ENCODE measurements around the gene PPM1K. TPM values are rescaled to one million over a fixed set of nuclear protein-coding genes. Genes with fewer than 3 reads are reported as not detected.

PPM1K gene
- total and polyA plus RNA-seq, 2 donors (not counting 3 experiments of a cell fraction or from before 2014, with no cell fraction given) = 4.0 to 8.6 TPM

- TF ChIP-seq, protein P1, sequence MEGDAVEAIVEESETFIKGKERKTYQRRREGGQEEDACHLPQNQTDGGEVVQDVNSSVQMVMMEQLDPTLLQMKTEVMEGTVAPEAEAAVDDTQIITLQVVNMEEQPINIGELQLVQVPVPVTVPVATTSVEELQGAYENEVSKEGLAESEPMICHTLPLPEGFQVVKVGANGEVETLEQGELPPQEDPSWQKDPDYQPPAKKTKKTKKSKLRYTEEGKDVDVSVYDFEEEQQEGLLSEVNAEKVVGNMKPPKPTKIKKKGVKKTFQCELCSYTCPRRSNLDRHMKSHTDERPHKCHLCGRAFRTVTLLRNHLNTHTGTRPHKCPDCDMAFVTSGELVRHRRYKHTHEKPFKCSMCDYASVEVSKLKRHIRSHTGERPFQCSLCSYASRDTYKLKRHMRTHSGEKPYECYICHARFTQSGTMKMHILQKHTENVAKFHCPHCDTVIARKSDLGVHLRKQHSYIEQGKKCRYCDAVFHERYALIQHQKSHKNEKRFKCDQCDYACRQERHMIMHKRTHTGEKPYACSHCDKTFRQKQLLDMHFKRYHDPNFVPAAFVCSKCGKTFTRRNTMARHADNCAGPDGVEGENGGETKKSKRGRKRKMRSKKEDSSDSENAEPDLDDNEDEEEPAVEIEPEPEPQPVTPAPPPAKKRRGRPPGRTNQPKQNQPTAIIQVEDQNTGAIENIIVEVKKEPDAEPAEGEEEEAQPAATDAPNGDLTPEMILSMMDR (IDR thresholded peaks at IDR 0.05; ENCODE audit: extremely low read depth in 1 of 2, insufficient read depth in 1 of 2, low read depth in 1 of 2, low read length in 2 of 2) = no peak
- TF ChIP-seq, protein P2, sequence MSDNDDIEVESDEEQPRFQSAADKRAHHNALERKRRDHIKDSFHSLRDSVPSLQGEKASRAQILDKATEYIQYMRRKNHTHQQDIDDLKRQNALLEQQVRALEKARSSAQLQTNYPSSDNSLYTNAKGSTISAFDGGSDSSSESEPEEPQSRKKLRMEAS (IDR thresholded peaks at IDR 0.05; ENCODE audit: insufficient read depth, insufficient read length) = no peak
- Histone ChIP-seq H3K36me3 (ENCODE audit: control insufficient read depth in 2 of 2, extremely low read depth in 1 of 2, insufficient read depth in 2 of 2, low read length in 2 of 2) (no peaks in the 10 kb centered on the region), H3K9ac (replicated peaks; ENCODE audit: extremely low read depth, insufficient read depth, low read length) (no peak overlapping the region), H3K27me3 (ENCODE audit: control insufficient read depth in 2 of 2, insufficient read depth in 2 of 2, low read length in 2 of 2) (no peaks in the 10 kb centered on the region), H3K27ac (ENCODE audit: insufficient read depth, low read depth, low read length) (no peak overlapping the region), H4K20me1 (replicated peaks; ENCODE audit: control insufficient read depth, extremely low read depth, insufficient read depth, low read length) (no peaks in the 10 kb centered on the region), H3K4me3 (replicated peaks in 1 of 3; ENCODE audit: insufficient read depth in 1 of 3, low read depth in 1 of 3, low read length in 3 of 3) (no peak overlapping the region), H3K4me2 (ENCODE audit: insufficient read depth, low read length) (no peak overlapping the region), H3K4me1 (ENCODE audit: control insufficient read depth, extremely low read depth, insufficient read depth, low read length) (peaks cover 17% of the 10 kb centered on the region), H3K9me3 (replicated peaks; ENCODE audit: control insufficient read depth, insufficient read depth, low read length) (no peaks in the 10 kb centered on the region), H3K9me1 (replicated peaks; ENCODE audit: control insufficient read depth, extremely low read depth, insufficient read depth, low read length) (no peaks in the 10 kb centered on the region), H2AFZ (ENCODE audit: low read depth, low read length) (no peak overlapping the region), H3K79me2 (ENCODE audit: control insufficient read depth, insufficient read depth, low read length) (no peaks in the 10 kb centered on the region)
- dilution Hi-C loops (cut with MboI; ENCODE audit: extremely low pct_ligation_motif_present, low sequenced_read_pairs) (no loop called here), intact Hi-C loops (cut with micrococcal nuclease) (no loop called here)
- CTCF ChIA-PET = interaction anchor here (1.8 kb wide), 1 partner anchor 292 kb away, joined by 15 read pairs; no protein-coding TSS in a partner anchor
- FAIRE-seq = no peak
- POLR2A ChIA-PET = no interaction called here
- BruUV-seq (replicated peaks) = no TSS peak
- no peak for DNase-seq (ENCODE audit: low read depth, low spot score)
These were observed 60.8 kb downstream of the PPM1K start for GRCh38 chr4:88223516-88223915.

DNA sequence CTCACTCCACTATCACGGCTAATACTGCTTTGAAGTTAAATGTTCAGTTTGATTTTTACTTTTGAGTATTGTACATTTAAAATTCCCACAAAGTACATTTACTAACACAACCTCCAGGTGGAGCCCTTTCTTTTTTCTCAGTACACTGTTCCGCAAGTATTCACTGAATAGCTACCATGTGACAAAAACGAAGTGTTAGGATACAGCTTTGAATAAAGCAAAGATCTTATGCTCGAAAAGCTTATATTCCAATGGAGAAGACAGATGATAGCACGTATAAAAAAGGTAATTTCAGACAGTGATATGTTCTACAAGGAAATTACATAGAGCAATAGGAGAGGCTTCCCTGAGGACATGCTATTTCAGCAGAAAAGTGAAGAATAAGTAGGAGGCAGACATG lies 65.3 kb downstream of the PPM1K start:
- TF ChIP-seq GATA2 (IDR thresholded peaks at IDR 0.05; ENCODE audit: insufficient read depth, insufficient read length, low read depth, low read length) (no peak), POLR2AphosphoS5 (IDR thresholded peaks at IDR 0.05; ENCODE audit: insufficient read depth, low read depth, low read length) (no peak)
- TF ChIP-seq, protein P1 (IDR thresholded peaks at IDR 0.05; ENCODE audit: extremely low read depth in 1 of 2, insufficient read depth in 1 of 2, low read depth in 1 of 2, low read length in 2 of 2) = peak; percentile 30 to 39
- no peaks in the 10 kb centered on the region for H4K20me1 ChIP-seq (replicated peaks; ENCODE audit: control insufficient read depth, extremely low read depth, insufficient read depth, low read length)

More for the DNA sequence above, 65.3 kb downstream of the PPM1K start:
- H3K9me1 ChIP-seq (replicated peaks; ENCODE audit: control insufficient read depth, extremely low read depth, insufficient read depth, low read length) = no peaks in the 10 kb centered on the region
- H3K4me3 ChIP-seq (replicated peaks in 1 of 3; ENCODE audit: insufficient read depth in 1 of 3, low read depth in 1 of 3, low read length in 3 of 3) = no peak overlapping the region
- H3K9ac ChIP-seq (replicated peaks; ENCODE audit: extremely low read depth, insufficient read depth, low read length) = no peak overlapping the region
- H2AFZ ChIP-seq (ENCODE audit: low read depth, low read length) = no peak overlapping the region
- intact Hi-C loops (cut with micrococcal nuclease) (loop anchor here (1.0 kb wide), 4 partner anchors 150 to 296 kb away; partner anchors contain the start of gene HERC6), dilution Hi-C loops (cut with MboI; ENCODE audit: extremely low pct_ligation_motif_present, low sequenced_read_pairs) (no loop called here)
- ChIA-PET POLR2A (interaction anchor here (0.6 to 1.0 kb wide), 3 partner anchors 65 to 308 kb away, joined by 3 to 4 read pairs (median 3); partner anchors contain the start of gene PPM1K), CTCF (interaction anchor here (0.5 to 8.1 kb wide), 65 partner anchors 9 to 677 kb away, joined by 3 to 519 read pairs (median 4); partner anchors contain the start of genes HERC5, HERC6, PPM1K and PYURF)
- no peaks in the 10 kb centered on the region for H3K4me1 ChIP-seq (ENCODE audit: control insufficient read depth, extremely low read depth, insufficient read depth, low read length)
- FAIRE-seq (peak; percentile 82), DNase-seq (ENCODE audit: low read depth, low spot score) (peak; percentile 54)
- no TSS peak for BruUV-seq (replicated peaks)
- H3K27me3 ChIP-seq (ENCODE audit: control insufficient read depth in 2 of 2, insufficient read depth in 2 of 2, low read length in 2 of 2) = no peaks in the 10 kb centered on the region
- H3K9me3 ChIP-seq (replicated peaks; ENCODE audit: control insufficient read depth, insufficient read depth, low read length) = no peaks in the 10 kb centered on the region
- no peak overlapping the region for H3K4me2 ChIP-seq (ENCODE audit: insufficient read depth, low read length)
- no peaks in the 10 kb centered on the region for H3K79me2 ChIP-seq (ENCODE audit: control insufficient read depth, insufficient read depth, low read length)
- H3K27ac ChIP-seq (ENCODE audit: insufficient read depth, low read depth, low read length) = no peak overlapping the region
- no peaks in the 10 kb centered on the region for H3K36me3 ChIP-seq (ENCODE audit: control insufficient read depth in 2 of 2, extremely low read depth in 1 of 2, insufficient read depth in 2 of 2, low read length in 2 of 2)
